ENCODE measurements around the gene CPLANE1. TPM values are rescaled to one million over a fixed set of nuclear protein-coding genes. Genes with fewer than 3 reads are reported as not detected.

CPLANE1 gene
- total RNA-seq, 4 donors from 2014 or later, result 50.0 to 80.0 (median 61.1) TPM

DNA sequence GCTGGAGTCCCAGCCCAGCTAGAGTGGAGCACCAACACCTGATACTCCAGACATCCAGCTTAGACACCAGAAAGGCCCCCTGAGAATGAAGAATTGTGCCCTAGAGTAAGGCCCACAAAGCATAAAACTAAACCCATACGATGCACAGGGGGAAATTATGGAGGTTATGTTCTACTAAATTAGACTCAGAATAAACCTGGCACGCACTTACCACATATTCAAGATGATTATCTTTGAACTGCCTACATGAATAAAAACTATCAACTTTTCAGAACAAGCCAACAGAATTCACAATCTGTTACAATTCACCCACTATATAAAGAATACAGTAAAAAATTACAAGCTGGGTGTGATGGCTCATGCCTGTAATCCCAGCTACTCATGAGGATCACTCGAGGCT lies 168.5 kb downstream of the CPLANE1 start:
- Histone ChIP-seq H3K27ac (no peak overlapping the region), H3K9me3 (no peaks in the 10 kb centered on the region), H3K27me3 (no peaks in the 10 kb centered on the region), H3K36me3 (peaks cover 0 to 74% (median 0%) of the 10 kb centered on the region in 3 donors), H3K4me1 (no peaks in the 10 kb centered on the region), H3K4me3 (no peak overlapping the region)
- no peak for DNase-seq (ENCODE audit: low spot score in 2 of 2)
- 90 to 92% methylated on average over 3 of the region's 3 CpGs for WGBS, 2 donors
- TF ChIP-seq EP300 (IDR thresholded peaks at IDR 0.05) (no peak), POLR2A (IDR thresholded peaks at IDR 0.05) (no peak)
- TF ChIP-seq, protein P1, sequence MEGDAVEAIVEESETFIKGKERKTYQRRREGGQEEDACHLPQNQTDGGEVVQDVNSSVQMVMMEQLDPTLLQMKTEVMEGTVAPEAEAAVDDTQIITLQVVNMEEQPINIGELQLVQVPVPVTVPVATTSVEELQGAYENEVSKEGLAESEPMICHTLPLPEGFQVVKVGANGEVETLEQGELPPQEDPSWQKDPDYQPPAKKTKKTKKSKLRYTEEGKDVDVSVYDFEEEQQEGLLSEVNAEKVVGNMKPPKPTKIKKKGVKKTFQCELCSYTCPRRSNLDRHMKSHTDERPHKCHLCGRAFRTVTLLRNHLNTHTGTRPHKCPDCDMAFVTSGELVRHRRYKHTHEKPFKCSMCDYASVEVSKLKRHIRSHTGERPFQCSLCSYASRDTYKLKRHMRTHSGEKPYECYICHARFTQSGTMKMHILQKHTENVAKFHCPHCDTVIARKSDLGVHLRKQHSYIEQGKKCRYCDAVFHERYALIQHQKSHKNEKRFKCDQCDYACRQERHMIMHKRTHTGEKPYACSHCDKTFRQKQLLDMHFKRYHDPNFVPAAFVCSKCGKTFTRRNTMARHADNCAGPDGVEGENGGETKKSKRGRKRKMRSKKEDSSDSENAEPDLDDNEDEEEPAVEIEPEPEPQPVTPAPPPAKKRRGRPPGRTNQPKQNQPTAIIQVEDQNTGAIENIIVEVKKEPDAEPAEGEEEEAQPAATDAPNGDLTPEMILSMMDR (IDR thresholded peaks at IDR 0.05), result no peak

DNA sequence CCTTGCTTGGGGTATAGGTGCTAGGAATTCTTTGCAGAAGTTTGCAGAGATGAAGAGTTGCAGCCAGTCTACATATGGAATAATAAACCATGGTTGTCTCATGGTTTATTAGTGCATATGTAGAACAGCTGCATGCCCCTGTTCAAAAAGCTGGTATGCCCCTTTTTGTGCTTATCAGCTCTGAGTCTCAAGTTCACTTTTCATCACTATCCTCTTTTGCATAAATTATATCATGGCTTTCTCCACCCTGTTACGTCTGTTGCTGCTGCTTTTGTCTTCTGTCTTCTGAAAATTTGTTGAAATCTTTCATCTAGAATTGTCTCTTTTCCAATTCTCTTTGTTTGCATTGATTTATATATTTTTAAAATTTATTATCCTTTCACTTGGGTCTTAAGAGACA lies 172.0 kb downstream of the CPLANE1 start:
- Histone ChIP-seq H3K9me3 (peaks cover 0 to 4% (median 0%) of the 10 kb centered on the region in 4 donors), H3K27me3 (no peaks in the 10 kb centered on the region), H3K4me1 (no peaks in the 10 kb centered on the region), H3K27ac (no peak overlapping the region), H3K4me3 (no peak overlapping the region), H3K36me3 (peaks cover 0 to 54% (median 0%) of the 10 kb centered on the region in 3 donors)
- DNase-seq (ENCODE audit: low spot score in 2 of 2), result no peak
- TF ChIP-seq EP300 (IDR thresholded peaks at IDR 0.05) (no peak), POLR2A (IDR thresholded peaks at IDR 0.05) (no peak)
- TF ChIP-seq, protein P1 (IDR thresholded peaks at IDR 0.05), result no peak
- WGBS, 2 donors, result 83 to 87% methylated on average over 1 of the region's 1 CpG

DNA sequence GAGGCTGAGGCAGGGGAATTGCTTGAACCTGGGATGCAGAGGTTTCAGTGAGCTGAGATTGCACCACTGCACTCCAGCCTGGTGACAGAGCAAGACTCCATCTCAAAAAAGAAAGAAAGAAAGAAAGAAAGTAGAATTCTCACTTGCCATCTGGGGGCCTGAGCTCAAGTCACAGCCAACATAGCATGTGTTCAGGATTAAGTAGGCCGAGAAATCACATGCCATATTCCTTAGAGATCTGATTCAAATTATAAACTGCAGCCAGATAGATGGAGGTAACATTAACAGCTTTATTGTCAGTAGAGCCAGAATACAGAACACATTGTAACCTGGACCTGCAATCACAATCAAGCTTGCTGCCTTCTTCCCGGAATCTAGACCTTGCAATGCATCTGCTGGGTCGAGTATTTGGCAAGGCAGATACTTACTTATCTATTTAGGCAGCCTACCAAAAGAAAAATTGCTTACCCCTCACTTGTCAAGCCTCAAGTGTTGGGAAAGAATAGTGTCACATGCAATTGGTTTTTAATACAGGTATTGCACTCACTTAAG lies 173.7 kb downstream of the CPLANE1 start:
- 64 to 86% methylated on average over 3 of the region's 3 CpGs for WGBS, 2 donors
- Histone ChIP-seq H3K36me3 (peaks cover 0 to 43% (median 0%) of the 10 kb centered on the region in 3 donors), H3K4me1 (no peaks in the 10 kb centered on the region), H3K4me3 (no peak overlapping the region), H3K27me3 (no peaks in the 10 kb centered on the region), H3K9me3 (peaks cover 0 to 4% (median 0%) of the 10 kb centered on the region in 4 donors), H3K27ac (no peak overlapping the region)
- no peak for DNase-seq (ENCODE audit: low spot score in 2 of 2)
- no peak for TF ChIP-seq POLR2A (IDR thresholded peaks at IDR 0.05)
- TF ChIP-seq EP300 (IDR thresholded peaks at IDR 0.05), result no peak
- TF ChIP-seq, protein P1 (IDR thresholded peaks at IDR 0.05), result no peak

DNA sequence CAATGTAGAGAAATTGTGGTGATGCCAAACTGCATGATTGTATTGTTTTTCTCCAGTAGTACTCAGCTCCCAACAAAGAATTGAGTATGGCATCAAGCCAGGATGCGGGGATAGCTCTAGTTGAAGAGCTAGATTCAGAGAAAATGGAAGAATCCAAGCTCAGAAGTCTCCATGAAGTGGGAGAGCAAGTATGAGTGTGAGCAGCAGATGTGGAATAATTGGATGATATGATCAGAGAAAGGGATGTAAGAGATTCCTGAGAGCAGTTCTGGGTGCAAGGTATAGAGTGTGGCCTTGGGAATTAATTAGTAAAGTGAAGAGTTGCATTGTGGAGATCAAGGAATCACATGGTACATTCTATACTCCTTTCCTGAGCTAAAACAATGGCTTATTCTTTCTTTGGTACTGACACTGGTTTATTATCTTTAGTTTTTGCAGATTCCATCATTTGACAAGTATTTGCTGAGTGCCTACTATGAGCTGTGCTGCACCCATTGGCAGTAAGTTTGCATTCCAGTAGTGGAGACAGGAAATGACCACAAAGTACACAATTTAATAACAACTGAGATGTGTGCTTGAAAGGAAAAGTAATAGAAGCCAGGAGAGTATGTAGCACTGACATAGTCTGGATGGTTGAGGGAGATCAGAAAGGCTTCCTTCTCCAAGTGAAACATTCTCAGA lies 177.1 kb downstream of the CPLANE1 start:
- Histone ChIP-seq H3K9me3 (peaks cover 0 to 4% (median 0%) of the 10 kb centered on the region in 4 donors), H3K36me3 (peaks cover 0 to 16% (median 0%) of the 10 kb centered on the region in 3 donors), H3K27ac (no peak overlapping the region), H3K4me1 (no peaks in the 10 kb centered on the region), H3K4me3 (no peak overlapping the region), H3K27me3 (no peaks in the 10 kb centered on the region)
- 26 to 40% methylated on average over 1 of the region's 1 CpG for WGBS, 2 donors
- TF ChIP-seq, protein P1 (IDR thresholded peaks at IDR 0.05), result no peak
- no peak for TF ChIP-seq EP300 (IDR thresholded peaks at IDR 0.05)
- TF ChIP-seq POLR2A (IDR thresholded peaks at IDR 0.05), result no peak
- no peak for DNase-seq (ENCODE audit: low spot score in 2 of 2)

DNA sequence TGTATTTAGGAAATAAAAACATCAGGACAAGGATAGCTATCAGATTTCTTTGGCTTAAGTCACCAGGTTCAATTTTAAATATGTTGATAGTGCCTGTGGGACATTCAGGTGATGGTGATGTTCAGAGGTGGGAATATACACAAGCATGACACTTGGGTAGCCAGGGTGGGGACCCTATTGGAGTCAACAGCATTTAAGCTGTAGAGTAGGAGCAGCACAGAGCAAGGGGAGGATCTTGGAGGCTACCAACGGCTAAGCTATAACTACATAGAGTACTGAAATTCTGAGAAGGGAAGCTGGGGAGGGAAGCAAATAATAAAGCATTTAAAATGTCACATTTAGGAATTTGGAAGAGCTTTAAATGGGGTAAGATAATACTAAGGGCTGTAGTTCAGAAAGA lies 177.7 kb downstream of the CPLANE1 start:
- H3K36me3 ChIP-seq, result peaks cover 0 to 22% (median 0%) of the 10 kb centered on the region in 3 donors
- H3K27ac ChIP-seq, result no peak overlapping the region
- WGBS, 2 donors, result 38 to 44% methylated on average over 1 of the region's 1 CpG
- peaks cover 0 to 4% (median 0%) of the 10 kb centered on the region in 4 donors for H3K9me3 ChIP-seq
- no peak for DNase-seq (ENCODE audit: low spot score in 2 of 2)
- H3K4me1 ChIP-seq, result no peaks in the 10 kb centered on the region
- TF ChIP-seq EP300 (IDR thresholded peaks at IDR 0.05) (no peak), POLR2A (IDR thresholded peaks at IDR 0.05) (no peak)
- TF ChIP-seq, protein P1 (IDR thresholded peaks at IDR 0.05), result no peak
- H3K4me3 ChIP-seq, result no peak overlapping the region
- no peaks in the 10 kb centered on the region for H3K27me3 ChIP-seq

Data from tibial nerve (tissue), 4 donors.